H9 (cell line): ENCODE data around the gene ITIH6. TPM values are rescaled to one million over a fixed set of nuclear protein-coding genes. Genes with fewer than 3 reads are reported as not detected.
A peak's percentile ranks its signal among the peaks of the same experiment; 100 is the strongest.

Source experiments
- DNase-seq: peaks from one replicate; pipeline ENCODE4 v3.0.0-alpha.2; 2017
- H2AFZ ChIP-seq: one replicate; pipeline ENCODE4 v1.6.1; 2013; ENCODE audit warnings: mild to moderate bottlenecking, low read length, control low read depth, moderate library complexity
- H2AK5ac ChIP-seq: 2 replicates; pipeline ENCODE4 v1.6.1; 2013; ENCODE audit warnings: low read length, control low read depth, mixed read lengths; ENCODE audit not compliant: insufficient read length
- H2BK120ac ChIP-seq: one replicate; pipeline ENCODE4 v1.6.1; 2013; ENCODE audit warnings: low read depth, mild to moderate bottlenecking, low read length, control low read depth, inconsistent platforms; ENCODE audit not compliant: poor library complexity, severe bottlenecking
- H2BK12ac ChIP-seq: 2 replicates; pipeline ENCODE4 v1.6.1; 2013; ENCODE audit warnings: low read length, control low read depth, mixed read lengths, low read depth; ENCODE audit not compliant: insufficient read length
- H2BK15ac ChIP-seq: 2 replicates; pipeline ENCODE4 v1.6.1; 2013; ENCODE audit warnings: low read depth, low read length, control low read depth
- H2BK20ac ChIP-seq: one replicate; pipeline ENCODE4 v1.6.1; 2013; ENCODE audit warnings: low read depth, mild to moderate bottlenecking, low read length, control low read depth, inconsistent platforms; ENCODE audit not compliant: poor library complexity, severe bottlenecking
- H2BK5ac ChIP-seq: 2 replicates; pipeline ENCODE4 v1.6.1; 2013; ENCODE audit warnings: low read length, control low read depth, mixed read lengths; ENCODE audit not compliant: insufficient read length
- H3K14ac ChIP-seq: 2 replicates; pipeline ENCODE4 v1.6.1; 2013; ENCODE audit warnings: low read length, control low read depth; ENCODE audit not compliant: insufficient read depth
- H3K18ac ChIP-seq: 2 replicates; pipeline ENCODE4 v1.6.1; 2013; ENCODE audit warnings: low read depth, mild to moderate bottlenecking, mixed read lengths, low read length, control low read depth; ENCODE audit not compliant: insufficient read length
- H3K23ac ChIP-seq: 2 replicates; pipeline ENCODE4 v1.6.1; 2013; ENCODE audit warnings: low read length, control low read depth, mixed read lengths, low read depth; ENCODE audit not compliant: insufficient read length
- H3K23me2 ChIP-seq: 2 replicates; pipeline ENCODE4 v1.6.1; 2013; ENCODE audit warnings: low read depth, mild to moderate bottlenecking, mixed read lengths, low read length, control low read depth; ENCODE audit not compliant: insufficient read length, poor library complexity, severe bottlenecking
- H3K27ac ChIP-seq: 2 replicates; pipeline ENCODE4 v1.5.1; 2013; ENCODE audit warnings: low read length, control low read depth, mixed read lengths, low read depth; ENCODE audit not compliant: insufficient read length
- H3K27me3 ChIP-seq: 2 replicates; pipeline ENCODE4 v1.6.1; 2013; ENCODE audit warnings: low read length, control low read depth, inconsistent platforms; ENCODE audit not compliant: insufficient read depth
- H3K4ac ChIP-seq: 2 replicates; pipeline ENCODE4 v1.6.1; 2013; ENCODE audit warnings: low read depth, mild to moderate bottlenecking, control low read depth, inconsistent platforms, low read length, moderate library complexity
- H3K4me1 ChIP-seq: 2 replicates; pipeline ENCODE4 v1.6.1; 2013; ENCODE audit warnings: low read length, control low read depth, inconsistent platforms; ENCODE audit not compliant: insufficient read depth
- H3K4me2 ChIP-seq: 2 replicates; pipeline ENCODE4 v1.6.1; 2013; ENCODE audit warnings: low read length, control low read depth, mixed read lengths; ENCODE audit not compliant: insufficient read length, insufficient read depth
- H3K56ac ChIP-seq: 2 replicates; pipeline ENCODE4 v1.6.1; 2013; ENCODE audit warnings: low read depth, mild to moderate bottlenecking, mixed read lengths, low read length, control low read depth; ENCODE audit not compliant: insufficient read length
- H3K79me1 ChIP-seq: 2 replicates; pipeline ENCODE4 v1.6.1; 2013; ENCODE audit warnings: low read depth, mild to moderate bottlenecking, moderate library complexity, low read length, control low read depth, inconsistent platforms; ENCODE audit not compliant: insufficient read depth, poor library complexity, severe bottlenecking
- H3K79me2 ChIP-seq: 2 replicates; pipeline ENCODE4 v1.6.1; 2013; ENCODE audit warnings: low read length, control low read depth, inconsistent platforms; ENCODE audit not compliant: insufficient read depth
- H3K9ac ChIP-seq: 2 replicates; pipeline ENCODE4 v1.6.1; 2013; ENCODE audit warnings: low read length, control low read depth, mixed read lengths; ENCODE audit not compliant: insufficient read length; ENCODE audit errors: extremely low read depth
- H3K9me3 ChIP-seq: one replicate; pipeline ENCODE4 v1.6.1; 2013; ENCODE audit warnings: low read depth, low read length, inconsistent platforms; ENCODE audit not compliant: control insufficient read depth
- H3T11ph ChIP-seq: one replicate; pipeline ENCODE4 v1.6.1; 2013; ENCODE audit warnings: mild to moderate bottlenecking, low read length, control low read depth, inconsistent platforms
- H4K20me1 ChIP-seq: one replicate; pipeline ENCODE4 v1.6.1; 2013; ENCODE audit not compliant: control insufficient read depth, insufficient read length, insufficient read depth
- H4K5ac ChIP-seq: 2 replicates; pipeline ENCODE4 v1.6.1; 2013; ENCODE audit warnings: low read depth, mild to moderate bottlenecking, mixed read lengths, low read length, control low read depth; ENCODE audit not compliant: insufficient read length
- H4K8ac ChIP-seq: replicated peaks from 2 replicates; pipeline ENCODE4 v1.6.1; 2013; ENCODE audit warnings: low read length, control low read depth, mixed read lengths, low read depth; ENCODE audit not compliant: insufficient read length
- H4K91ac ChIP-seq: 2 replicates; pipeline ENCODE4 v1.6.1; 2013; ENCODE audit warnings: low read depth, mild to moderate bottlenecking, moderate library complexity, mixed read lengths, low read length, control low read depth; ENCODE audit not compliant: insufficient read length
- H3K27ac Mint-ChIP-seq, 3 experiments: 2 replicates in 2 of 3; 3 replicates in 1 of 3; pipeline ENCODE4 v1.8.0; 2020 to 2021; ENCODE audit warnings: mixed read lengths in 3 of 3, mild to moderate bottlenecking in 1 of 3, moderate library complexity in 1 of 3
- H3K27me3 Mint-ChIP-seq: 2 replicates; pipeline ENCODE4 v1.8.0; 2021; ENCODE audit warnings: low read depth, mild to moderate bottlenecking, moderate library complexity, mixed read lengths
- H3K36me3 Mint-ChIP-seq, 3 experiments: 2 replicates in 2 of 3; 3 replicates in 1 of 3; pipeline ENCODE4 v1.8.0; 2020 to 2021; ENCODE audit warnings: low read depth in 3 of 3, mixed read lengths in 3 of 3; ENCODE audit not compliant: insufficient read depth in 1 of 3
- H3K4me1 Mint-ChIP-seq, 2 experiments: 2 replicates each; pipeline ENCODE4 v1.8.0; 2020; ENCODE audit warnings: mixed read lengths in 2 of 2
- H3K4me3 Mint-ChIP-seq, 2 experiments: 2 replicates in 1 of 2; 3 replicates in 1 of 2; pipeline ENCODE4 v1.8.0; 2020 to 2021; ENCODE audit warnings: mild to moderate bottlenecking in 2 of 2, mixed read lengths in 2 of 2, moderate library complexity in 1 of 2
- H3K9me3 Mint-ChIP-seq, 2 experiments: 2 replicates in 1 of 2; 3 replicates in 1 of 2; pipeline ENCODE4 v1.8.0; 2020; ENCODE audit warnings: mild to moderate bottlenecking in 2 of 2, mixed read lengths in 2 of 2, moderate library complexity in 1 of 2
- WGBS: extraction: QIAGEN DNeasy Blood & Tissue Kit; methylation state at CpG from one replicate; pipeline ENCODE4 v1.1.7; 2013; ENCODE audit warnings: missing lambda C conversion rate, low lambda C conversion rate, mixed read lengths; ENCODE audit not compliant: insufficient read length; ENCODE audit errors: extremely low coverage; 5-methylcytosine and 5-hydroxymethylcytosine counted together
- total RNA-seq: library from RNA; stranded (reverse); gene quantifications from 2 replicates; pipeline ENCODE4 v1.2.1, GENCODE V29; 2021
- TF ChIP-seq, protein P1 (sequence below): fragments of 200-600 bp; sonication (generic); conservative IDR thresholded peaks from 3 replicates; pipeline ENCODE4 v1.8.0; 2021; ENCODE audit warnings: antibody characterized with exemption, mild to moderate bottlenecking

The ITIH6 gene
- total RNA-seq, 1 experiment from 2014 or later: not detected

DNA sequence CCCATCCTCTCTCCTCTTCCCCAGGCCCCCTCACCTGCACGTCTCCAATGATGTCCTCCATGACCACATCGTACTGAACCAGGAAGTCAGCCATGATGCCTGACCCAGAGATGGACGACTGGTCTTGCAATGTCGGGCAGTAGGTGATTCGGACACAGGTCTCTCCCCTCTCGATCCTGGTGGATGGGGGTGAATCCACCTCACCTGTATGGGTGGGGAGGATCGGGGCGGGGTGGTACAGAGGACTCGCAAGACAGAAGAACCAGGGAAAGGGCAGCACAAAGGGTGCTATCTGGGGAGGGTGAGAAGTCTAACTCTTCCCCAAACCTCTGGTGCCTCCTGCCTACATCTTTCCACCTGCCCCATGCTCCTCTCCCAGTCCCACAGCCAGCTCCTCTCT, 9.6 kb downstream of the ITIH6 start:
- Mint-ChIP-seq H3K27me3 (no peaks in the 10 kb centered on the region; the same call in 1 of the 2 replicates), H3K4me1 (peaks cover 0 to 4% of the 10 kb centered on the region in 2 experiments; a peak in 1 of 4 replicates), H3K27ac (peak overlapping the region in 1 of 3 experiments; percentile 86; a peak in 1 of 7 replicates), H3K9me3 (peaks cover 63 to 71% of the 10 kb centered on the region in 2 experiments), H3K36me3 (peaks cover 0 to 4% (median 0%) of the 10 kb centered on the region in 3 experiments; a peak in 4 of 7 replicates), H3K4me3 (no peak overlapping the region)
- no peak overlapping the region for H4K5ac ChIP-seq
- H3K18ac ChIP-seq: no peak overlapping the region
- no peak overlapping the region for H4K91ac ChIP-seq
- H3K27ac ChIP-seq: no peak overlapping the region
- H3K23ac ChIP-seq: no peak overlapping the region
- no peaks in the 10 kb centered on the region for H3K79me2 ChIP-seq
- H4K20me1 ChIP-seq: no peaks in the 10 kb centered on the region
- no peak overlapping the region for H2BK120ac ChIP-seq
- no peak overlapping the region for H3K4ac ChIP-seq
- no CpG with 5 or more reads among the region's 9 CpGs for WGBS
- no peak overlapping the region for H2BK5ac ChIP-seq
- no peak overlapping the region for H2AFZ ChIP-seq
- no peaks in the 10 kb centered on the region; the same call in 1 of the 2 replicates for H3K27me3 ChIP-seq
- no peaks in the 10 kb centered on the region for H3K23me2 ChIP-seq
- no peak overlapping the region for H3K14ac ChIP-seq
- H3K4me1 ChIP-seq: no peaks in the 10 kb centered on the region
- H2BK20ac ChIP-seq: no peak overlapping the region
- TF ChIP-seq, protein P1, sequence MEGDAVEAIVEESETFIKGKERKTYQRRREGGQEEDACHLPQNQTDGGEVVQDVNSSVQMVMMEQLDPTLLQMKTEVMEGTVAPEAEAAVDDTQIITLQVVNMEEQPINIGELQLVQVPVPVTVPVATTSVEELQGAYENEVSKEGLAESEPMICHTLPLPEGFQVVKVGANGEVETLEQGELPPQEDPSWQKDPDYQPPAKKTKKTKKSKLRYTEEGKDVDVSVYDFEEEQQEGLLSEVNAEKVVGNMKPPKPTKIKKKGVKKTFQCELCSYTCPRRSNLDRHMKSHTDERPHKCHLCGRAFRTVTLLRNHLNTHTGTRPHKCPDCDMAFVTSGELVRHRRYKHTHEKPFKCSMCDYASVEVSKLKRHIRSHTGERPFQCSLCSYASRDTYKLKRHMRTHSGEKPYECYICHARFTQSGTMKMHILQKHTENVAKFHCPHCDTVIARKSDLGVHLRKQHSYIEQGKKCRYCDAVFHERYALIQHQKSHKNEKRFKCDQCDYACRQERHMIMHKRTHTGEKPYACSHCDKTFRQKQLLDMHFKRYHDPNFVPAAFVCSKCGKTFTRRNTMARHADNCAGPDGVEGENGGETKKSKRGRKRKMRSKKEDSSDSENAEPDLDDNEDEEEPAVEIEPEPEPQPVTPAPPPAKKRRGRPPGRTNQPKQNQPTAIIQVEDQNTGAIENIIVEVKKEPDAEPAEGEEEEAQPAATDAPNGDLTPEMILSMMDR: no peak
- no peak overlapping the region for H4K8ac ChIP-seq
- H3K79me1 ChIP-seq: no peaks in the 10 kb centered on the region
- peaks cover 19% of the 10 kb centered on the region for H3K9me3 ChIP-seq
- no peak overlapping the region for H3K9ac ChIP-seq
- no peak overlapping the region for H2BK12ac ChIP-seq
- H2BK15ac ChIP-seq: no peak overlapping the region
- DNase-seq: no peak
- no peak overlapping the region for H3K4me2 ChIP-seq
- H3T11ph ChIP-seq: no peak overlapping the region
- no peak overlapping the region for H3K56ac ChIP-seq
- H2AK5ac ChIP-seq: no peak overlapping the region
